ENCODE measurements around the gene SPNS3.

DNA sequence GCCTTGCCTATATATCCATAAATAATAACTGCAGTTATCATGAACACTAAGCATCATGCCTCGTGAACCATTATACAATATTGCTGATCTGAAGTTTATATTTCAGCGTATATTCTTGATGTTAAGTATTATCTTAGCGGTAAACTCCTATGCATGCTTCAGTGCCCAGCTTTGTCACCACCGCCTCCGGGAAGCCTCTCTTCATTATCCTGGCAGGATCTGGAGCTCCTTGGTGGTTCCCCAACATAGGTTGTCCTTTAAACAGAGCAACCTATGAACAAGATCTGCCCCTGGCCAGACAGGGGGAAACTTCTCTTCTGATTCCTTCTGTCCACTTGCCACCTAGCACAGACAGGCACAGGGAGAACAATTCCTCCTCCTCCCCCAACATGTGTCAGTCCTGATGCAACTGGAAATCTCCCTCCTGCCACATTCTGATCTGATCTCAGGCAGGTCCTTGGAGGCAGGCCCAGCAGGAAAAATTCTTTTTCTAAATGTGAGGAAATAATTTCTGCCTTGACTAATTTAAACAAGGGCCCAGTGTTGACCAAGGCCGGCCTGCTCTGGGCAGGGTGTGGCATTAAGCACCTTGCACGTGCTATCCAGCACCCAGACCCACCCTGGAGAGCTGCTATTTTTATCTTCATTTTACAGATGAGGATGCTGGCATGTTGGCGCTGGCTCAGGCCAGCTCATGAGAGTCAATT, 87.3 kb downstream of the SPNS3 start:
- TF ChIP-seq CTCF (IDR thresholded peaks at IDR 0.05; ENCODE audit: extremely low read depth in 1 of 2, insufficient read depth in 1 of 2, low read depth in 1 of 2, low read length in 2 of 2) (no peak), EZH2 (IDR thresholded peaks at IDR 0.05; ENCODE audit: borderline replicate concordance, low read depth, low read length, severe bottlenecking) (no peak)

All from endothelial cell of umbilical vein (primary cell).